ENCODE results near the gene MUS81.

- TF ChIP-seq, protein P1, sequence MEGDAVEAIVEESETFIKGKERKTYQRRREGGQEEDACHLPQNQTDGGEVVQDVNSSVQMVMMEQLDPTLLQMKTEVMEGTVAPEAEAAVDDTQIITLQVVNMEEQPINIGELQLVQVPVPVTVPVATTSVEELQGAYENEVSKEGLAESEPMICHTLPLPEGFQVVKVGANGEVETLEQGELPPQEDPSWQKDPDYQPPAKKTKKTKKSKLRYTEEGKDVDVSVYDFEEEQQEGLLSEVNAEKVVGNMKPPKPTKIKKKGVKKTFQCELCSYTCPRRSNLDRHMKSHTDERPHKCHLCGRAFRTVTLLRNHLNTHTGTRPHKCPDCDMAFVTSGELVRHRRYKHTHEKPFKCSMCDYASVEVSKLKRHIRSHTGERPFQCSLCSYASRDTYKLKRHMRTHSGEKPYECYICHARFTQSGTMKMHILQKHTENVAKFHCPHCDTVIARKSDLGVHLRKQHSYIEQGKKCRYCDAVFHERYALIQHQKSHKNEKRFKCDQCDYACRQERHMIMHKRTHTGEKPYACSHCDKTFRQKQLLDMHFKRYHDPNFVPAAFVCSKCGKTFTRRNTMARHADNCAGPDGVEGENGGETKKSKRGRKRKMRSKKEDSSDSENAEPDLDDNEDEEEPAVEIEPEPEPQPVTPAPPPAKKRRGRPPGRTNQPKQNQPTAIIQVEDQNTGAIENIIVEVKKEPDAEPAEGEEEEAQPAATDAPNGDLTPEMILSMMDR (IDR thresholded peaks at IDR 0.05; ENCODE audit: low read length): no peak
- TF ChIP-seq EZH2phosphoT487 (IDR thresholded peaks at IDR 0.05; ENCODE audit: low read length) (no peak), EZH2 (optimal IDR thresholded peaks at IDR 0.05; ENCODE audit: low read depth, low read length) (no peak)
Measured at GRCh38 chr11:65826984-65827735, 33.1 kb upstream of the MUS81 start.
